H9 (cell line): Measurements from ENCODE around the gene ADAMTSL4. TPM values are rescaled to one million over a fixed set of nuclear protein-coding genes. Genes with fewer than 3 reads are reported as not detected.

Source experiments
- DNase-seq: peaks from one replicate; pipeline ENCODE4 v3.0.0-alpha.2; 2017
- H2AFZ ChIP-seq: one replicate; pipeline ENCODE4 v1.6.1; 2013; ENCODE audit warnings: mild to moderate bottlenecking, low read length, control low read depth, moderate library complexity
- H2AK5ac ChIP-seq: 2 replicates; pipeline ENCODE4 v1.6.1; 2013; ENCODE audit warnings: low read length, control low read depth, mixed read lengths; ENCODE audit not compliant: insufficient read length
- H2BK120ac ChIP-seq: one replicate; pipeline ENCODE4 v1.6.1; 2013; ENCODE audit warnings: low read depth, mild to moderate bottlenecking, low read length, control low read depth, inconsistent platforms; ENCODE audit not compliant: poor library complexity, severe bottlenecking
- H2BK12ac ChIP-seq: 2 replicates; pipeline ENCODE4 v1.6.1; 2013; ENCODE audit warnings: low read length, control low read depth, mixed read lengths, low read depth; ENCODE audit not compliant: insufficient read length
- H2BK15ac ChIP-seq: 2 replicates; pipeline ENCODE4 v1.6.1; 2013; ENCODE audit warnings: low read depth, low read length, control low read depth
- H2BK20ac ChIP-seq: one replicate; pipeline ENCODE4 v1.6.1; 2013; ENCODE audit warnings: low read depth, mild to moderate bottlenecking, low read length, control low read depth, inconsistent platforms; ENCODE audit not compliant: poor library complexity, severe bottlenecking
- H2BK5ac ChIP-seq: 2 replicates; pipeline ENCODE4 v1.6.1; 2013; ENCODE audit warnings: low read length, control low read depth, mixed read lengths; ENCODE audit not compliant: insufficient read length
- H3K14ac ChIP-seq: 2 replicates; pipeline ENCODE4 v1.6.1; 2013; ENCODE audit warnings: low read length, control low read depth; ENCODE audit not compliant: insufficient read depth
- H3K18ac ChIP-seq: 2 replicates; pipeline ENCODE4 v1.6.1; 2013; ENCODE audit warnings: low read depth, mild to moderate bottlenecking, mixed read lengths, low read length, control low read depth; ENCODE audit not compliant: insufficient read length
- H3K23ac ChIP-seq: 2 replicates; pipeline ENCODE4 v1.6.1; 2013; ENCODE audit warnings: low read length, control low read depth, mixed read lengths, low read depth; ENCODE audit not compliant: insufficient read length
- H3K23me2 ChIP-seq: 2 replicates; pipeline ENCODE4 v1.6.1; 2013; ENCODE audit warnings: low read depth, mild to moderate bottlenecking, mixed read lengths, low read length, control low read depth; ENCODE audit not compliant: insufficient read length, poor library complexity, severe bottlenecking
- H3K27ac ChIP-seq: 2 replicates; pipeline ENCODE4 v1.5.1; 2013; ENCODE audit warnings: low read length, control low read depth, mixed read lengths, low read depth; ENCODE audit not compliant: insufficient read length
- H3K27me3 ChIP-seq: 2 replicates; pipeline ENCODE4 v1.6.1; 2013; ENCODE audit warnings: low read length, control low read depth, inconsistent platforms; ENCODE audit not compliant: insufficient read depth
- H3K4ac ChIP-seq: 2 replicates; pipeline ENCODE4 v1.6.1; 2013; ENCODE audit warnings: low read depth, mild to moderate bottlenecking, control low read depth, inconsistent platforms, low read length, moderate library complexity
- H3K4me1 ChIP-seq: 2 replicates; pipeline ENCODE4 v1.6.1; 2013; ENCODE audit warnings: low read length, control low read depth, inconsistent platforms; ENCODE audit not compliant: insufficient read depth
- H3K4me2 ChIP-seq: 2 replicates; pipeline ENCODE4 v1.6.1; 2013; ENCODE audit warnings: low read length, control low read depth, mixed read lengths; ENCODE audit not compliant: insufficient read length, insufficient read depth
- H3K56ac ChIP-seq: 2 replicates; pipeline ENCODE4 v1.6.1; 2013; ENCODE audit warnings: low read depth, mild to moderate bottlenecking, mixed read lengths, low read length, control low read depth; ENCODE audit not compliant: insufficient read length
- H3K79me1 ChIP-seq: 2 replicates; pipeline ENCODE4 v1.6.1; 2013; ENCODE audit warnings: low read depth, mild to moderate bottlenecking, moderate library complexity, low read length, control low read depth, inconsistent platforms; ENCODE audit not compliant: insufficient read depth, poor library complexity, severe bottlenecking
- H3K79me2 ChIP-seq: 2 replicates; pipeline ENCODE4 v1.6.1; 2013; ENCODE audit warnings: low read length, control low read depth, inconsistent platforms; ENCODE audit not compliant: insufficient read depth
- H3K9ac ChIP-seq: 2 replicates; pipeline ENCODE4 v1.6.1; 2013; ENCODE audit warnings: low read length, control low read depth, mixed read lengths; ENCODE audit not compliant: insufficient read length; ENCODE audit errors: extremely low read depth
- H3K9me3 ChIP-seq: one replicate; pipeline ENCODE4 v1.6.1; 2013; ENCODE audit warnings: low read depth, low read length, inconsistent platforms; ENCODE audit not compliant: control insufficient read depth
- H3T11ph ChIP-seq: one replicate; pipeline ENCODE4 v1.6.1; 2013; ENCODE audit warnings: mild to moderate bottlenecking, low read length, control low read depth, inconsistent platforms
- H4K20me1 ChIP-seq: one replicate; pipeline ENCODE4 v1.6.1; 2013; ENCODE audit not compliant: control insufficient read depth, insufficient read length, insufficient read depth
- H4K5ac ChIP-seq: 2 replicates; pipeline ENCODE4 v1.6.1; 2013; ENCODE audit warnings: low read depth, mild to moderate bottlenecking, mixed read lengths, low read length, control low read depth; ENCODE audit not compliant: insufficient read length
- H4K8ac ChIP-seq: replicated peaks from 2 replicates; pipeline ENCODE4 v1.6.1; 2013; ENCODE audit warnings: low read length, control low read depth, mixed read lengths, low read depth; ENCODE audit not compliant: insufficient read length
- H4K91ac ChIP-seq: 2 replicates; pipeline ENCODE4 v1.6.1; 2013; ENCODE audit warnings: low read depth, mild to moderate bottlenecking, moderate library complexity, mixed read lengths, low read length, control low read depth; ENCODE audit not compliant: insufficient read length
- H3K27ac Mint-ChIP-seq, 3 experiments: 2 replicates in 2 of 3; 3 replicates in 1 of 3; pipeline ENCODE4 v1.8.0; 2020 to 2021; ENCODE audit warnings: mixed read lengths in 3 of 3, mild to moderate bottlenecking in 1 of 3, moderate library complexity in 1 of 3
- H3K27me3 Mint-ChIP-seq: 2 replicates; pipeline ENCODE4 v1.8.0; 2021; ENCODE audit warnings: low read depth, mild to moderate bottlenecking, moderate library complexity, mixed read lengths
- H3K36me3 Mint-ChIP-seq, 3 experiments: 2 replicates in 2 of 3; 3 replicates in 1 of 3; pipeline ENCODE4 v1.8.0; 2020 to 2021; ENCODE audit warnings: low read depth in 3 of 3, mixed read lengths in 3 of 3; ENCODE audit not compliant: insufficient read depth in 1 of 3
- H3K4me1 Mint-ChIP-seq, 2 experiments: 2 replicates each; pipeline ENCODE4 v1.8.0; 2020; ENCODE audit warnings: mixed read lengths in 2 of 2
- H3K4me3 Mint-ChIP-seq, 2 experiments: 2 replicates in 1 of 2; 3 replicates in 1 of 2; pipeline ENCODE4 v1.8.0; 2020 to 2021; ENCODE audit warnings: mild to moderate bottlenecking in 2 of 2, mixed read lengths in 2 of 2, moderate library complexity in 1 of 2
- H3K9me3 Mint-ChIP-seq, 2 experiments: 2 replicates in 1 of 2; 3 replicates in 1 of 2; pipeline ENCODE4 v1.8.0; 2020; ENCODE audit warnings: mild to moderate bottlenecking in 2 of 2, mixed read lengths in 2 of 2, moderate library complexity in 1 of 2
- CTCF ChIP-seq: fragments of 200-600 bp; sonication (generic); conservative IDR thresholded peaks from 3 replicates; pipeline ENCODE4 v1.8.0; 2021; ENCODE audit warnings: antibody characterized with exemption, mild to moderate bottlenecking
- WGBS: extraction: QIAGEN DNeasy Blood & Tissue Kit; methylation state at CpG from one replicate; pipeline ENCODE4 v1.1.7; 2013; ENCODE audit warnings: missing lambda C conversion rate, low lambda C conversion rate, mixed read lengths; ENCODE audit not compliant: insufficient read length; ENCODE audit errors: extremely low coverage; 5-methylcytosine and 5-hydroxymethylcytosine counted together
- total RNA-seq: library from RNA; stranded (reverse); gene quantifications from 2 replicates; pipeline ENCODE4 v1.2.1, GENCODE V29; 2021

ADAMTSL4 gene
- total RNA-seq, 1 experiment from 2014 or later: 6.1 TPM

DNA sequence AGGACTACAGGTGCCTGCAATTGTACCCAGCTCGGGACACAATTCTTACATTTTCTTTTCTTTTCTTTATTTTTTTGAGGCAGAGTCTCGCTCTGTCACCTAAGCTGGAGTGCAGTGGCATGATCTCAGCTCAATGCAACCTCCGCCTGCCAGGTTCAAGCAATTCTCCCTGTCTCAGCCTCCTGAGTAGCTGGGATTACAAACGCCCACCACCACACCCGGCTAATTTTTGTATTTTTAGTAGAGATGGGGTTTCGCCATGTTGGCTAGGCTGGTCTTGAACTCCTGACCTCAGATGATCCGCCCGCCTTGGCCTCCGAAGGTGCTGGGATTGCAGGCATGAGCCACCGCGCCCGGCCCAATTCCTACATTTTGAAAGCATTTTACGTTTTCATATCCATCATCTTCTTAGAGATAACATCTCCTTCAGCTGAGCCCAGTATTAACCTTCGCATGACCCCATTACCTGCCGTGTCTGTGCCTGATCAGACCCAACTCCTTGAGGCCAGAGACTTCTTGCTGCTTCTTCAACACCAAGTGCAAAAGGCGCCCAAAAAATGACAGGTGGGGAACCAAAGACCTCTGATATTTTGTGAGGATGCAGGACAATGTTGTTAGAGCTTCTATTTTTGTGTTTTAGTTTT is 2.8 kb upstream of the ADAMTSL4 start:
- H3K27ac ChIP-seq: no peak overlapping the region
- H3K23ac ChIP-seq: no peak overlapping the region
- no peak overlapping the region for H4K91ac ChIP-seq
- no peak overlapping the region for H3K9ac ChIP-seq
- Mint-ChIP-seq H3K27me3 (peaks cover 38% of the 10 kb centered on the region), H3K36me3 (peaks cover 0 to 2% (median 0%) of the 10 kb centered on the region in 3 experiments; a peak in 2 of 7 replicates), H3K4me3 (no peak overlapping the region), H3K9me3 (no peaks in the 10 kb centered on the region), H3K4me1 (peaks cover 6 to 15% of the 10 kb centered on the region in 2 experiments), H3K27ac (no peak overlapping the region)
- no peaks in the 10 kb centered on the region for H3K4me1 ChIP-seq
- no peaks in the 10 kb centered on the region for H3K79me1 ChIP-seq
- H3T11ph ChIP-seq: no peak overlapping the region
- H4K8ac ChIP-seq: no peak overlapping the region
- H3K23me2 ChIP-seq: peaks cover 10% of the 10 kb centered on the region
- H2BK120ac ChIP-seq: no peak overlapping the region
- H2AFZ ChIP-seq: no peak overlapping the region
- no peak overlapping the region for H3K56ac ChIP-seq
- TF ChIP-seq CTCF: no peak
- no peaks in the 10 kb centered on the region for H3K79me2 ChIP-seq
- no peak overlapping the region for H2BK12ac ChIP-seq
- H3K18ac ChIP-seq: no peak overlapping the region
- peaks cover 3% of the 10 kb centered on the region; the same call in 1 of the 2 replicates for H3K27me3 ChIP-seq
- H2BK5ac ChIP-seq: no peak overlapping the region
- H2BK20ac ChIP-seq: no peak overlapping the region
- no peak overlapping the region for H3K14ac ChIP-seq
- no peak overlapping the region for H3K4me2 ChIP-seq
- DNase-seq: no peak
- H4K20me1 ChIP-seq: no peaks in the 10 kb centered on the region
- H3K9me3 ChIP-seq: no peaks in the 10 kb centered on the region
- no peak overlapping the region for H3K4ac ChIP-seq
- no peak overlapping the region for H2AK5ac ChIP-seq
- H2BK15ac ChIP-seq: no peak overlapping the region
- no peak overlapping the region for H4K5ac ChIP-seq
- WGBS: no CpG with 5 or more reads among the region's 16 CpGs
